ENCODE results near the gene FAM9C. TPM values are rescaled to one million over a fixed set of nuclear protein-coding genes. Genes with fewer than 3 reads are reported as not detected.

FAM9C gene
- polyA plus RNA-seq, 1 donor, result 0.12 TPM

- Histone ChIP-seq H3K27ac (ENCODE audit: low read length) (peak overlapping the region; percentile 20), H3K9me3 (ENCODE audit: control insufficient read depth, low read depth, low read length) (peaks cover 6% of the 10 kb centered on the region), H3K36me3 (ENCODE audit: control insufficient read depth, insufficient read depth, low read length) (no peaks in the 10 kb centered on the region), H3K27me3 (ENCODE audit: control insufficient read depth, insufficient read depth, low read length) (no peaks in the 10 kb centered on the region), H3K4me3 (ENCODE audit: low read length) (no peak overlapping the region), H3K4me1 (ENCODE audit: control insufficient read depth, insufficient read depth, low read length) (peaks cover 11% of the 10 kb centered on the region)
- no CpG with 5 or more reads among the region's 3 CpGs for WGBS (ENCODE audit: insufficient coverage, low lambda C conversion rate)
- peak; percentile 42 to 67 for DNase-seq
Observed at GRCh38 chrX:13059637-13060499, 15.4 kb upstream of the FAM9C start.

GRCh38 chrX:13055486-13055885, 11.1 kb upstream of the FAM9C start:
- no peak overlapping the region for H3K4me3 ChIP-seq (ENCODE audit: low read length)
- no peaks in the 10 kb centered on the region for H3K27me3 ChIP-seq (ENCODE audit: control insufficient read depth, insufficient read depth, low read length)
- H3K27ac ChIP-seq (ENCODE audit: low read length), result no peak overlapping the region
- H3K4me1 ChIP-seq (ENCODE audit: control insufficient read depth, insufficient read depth, low read length), result peaks cover 11% of the 10 kb centered on the region
- H3K9me3 ChIP-seq (ENCODE audit: control insufficient read depth, low read depth, low read length), result no peaks in the 10 kb centered on the region
- DNase-seq, result no peak
- WGBS (ENCODE audit: insufficient coverage, low lambda C conversion rate), result no CpG with 5 or more reads among the region's 1 CpG
- no peaks in the 10 kb centered on the region for H3K36me3 ChIP-seq (ENCODE audit: control insufficient read depth, insufficient read depth, low read length)

- Histone ChIP-seq H3K4me3 (ENCODE audit: low read length) (no peak overlapping the region), H3K4me1 (ENCODE audit: control insufficient read depth, insufficient read depth, low read length) (peaks cover 3% of the 10 kb centered on the region), H3K27me3 (ENCODE audit: control insufficient read depth, insufficient read depth, low read length) (no peaks in the 10 kb centered on the region), H3K27ac (ENCODE audit: low read length) (no peak overlapping the region), H3K36me3 (ENCODE audit: control insufficient read depth, insufficient read depth, low read length) (no peaks in the 10 kb centered on the region), H3K9me3 (ENCODE audit: control insufficient read depth, low read depth, low read length) (no peaks in the 10 kb centered on the region)
- DNase-seq, result no peak
Observed at GRCh38 chrX:13053171-13053570, 8.8 kb upstream of the FAM9C start.

- Histone ChIP-seq H3K4me1 (ENCODE audit: control insufficient read depth, insufficient read depth, low read length) (peaks cover 9% of the 10 kb centered on the region), H3K9me3 (ENCODE audit: control insufficient read depth, low read depth, low read length) (no peaks in the 10 kb centered on the region), H3K4me3 (ENCODE audit: low read length) (no peak overlapping the region), H3K27ac (ENCODE audit: low read length) (no peak overlapping the region), H3K27me3 (ENCODE audit: control insufficient read depth, insufficient read depth, low read length) (no peaks in the 10 kb centered on the region), H3K36me3 (ENCODE audit: control insufficient read depth, insufficient read depth, low read length) (no peaks in the 10 kb centered on the region)
- DNase-seq, result no peak
- no CpG with 5 or more reads among the region's 4 CpGs for WGBS (ENCODE audit: insufficient coverage, low lambda C conversion rate)
Observed at GRCh38 chrX:13051529-13052172, 7.2 kb upstream of the FAM9C start.

- no peaks in the 10 kb centered on the region for H3K27me3 ChIP-seq (ENCODE audit: control insufficient read depth, insufficient read depth, low read length)
- H3K9me3 ChIP-seq (ENCODE audit: control insufficient read depth, low read depth, low read length), result no peaks in the 10 kb centered on the region
- no CpG with 5 or more reads among the region's 1 CpG for WGBS (ENCODE audit: insufficient coverage, low lambda C conversion rate)
- no peak overlapping the region for H3K4me3 ChIP-seq (ENCODE audit: low read length)
- H3K27ac ChIP-seq (ENCODE audit: low read length), result no peak overlapping the region
- no peak for DNase-seq
- peaks cover 9% of the 10 kb centered on the region for H3K4me1 ChIP-seq (ENCODE audit: control insufficient read depth, insufficient read depth, low read length)
- H3K36me3 ChIP-seq (ENCODE audit: control insufficient read depth, insufficient read depth, low read length), result no peaks in the 10 kb centered on the region
Observed at GRCh38 chrX:13051167-13051528, 6.7 kb upstream of the FAM9C start.

GRCh38 chrX:13050151-13050550, 5.7 kb upstream of the FAM9C start:
- H3K27ac ChIP-seq (ENCODE audit: low read length), result no peak overlapping the region
- DNase-seq, result no peak
- H3K27me3 ChIP-seq (ENCODE audit: control insufficient read depth, insufficient read depth, low read length), result no peaks in the 10 kb centered on the region
- H3K4me1 ChIP-seq (ENCODE audit: control insufficient read depth, insufficient read depth, low read length), result peaks cover 9% of the 10 kb centered on the region
- no CpG with 5 or more reads among the region's 4 CpGs for WGBS (ENCODE audit: insufficient coverage, low lambda C conversion rate)
- no peaks in the 10 kb centered on the region for H3K36me3 ChIP-seq (ENCODE audit: control insufficient read depth, insufficient read depth, low read length)
- no peak overlapping the region for H3K4me3 ChIP-seq (ENCODE audit: low read length)
- no peaks in the 10 kb centered on the region for H3K9me3 ChIP-seq (ENCODE audit: control insufficient read depth, low read depth, low read length)

DNA sequence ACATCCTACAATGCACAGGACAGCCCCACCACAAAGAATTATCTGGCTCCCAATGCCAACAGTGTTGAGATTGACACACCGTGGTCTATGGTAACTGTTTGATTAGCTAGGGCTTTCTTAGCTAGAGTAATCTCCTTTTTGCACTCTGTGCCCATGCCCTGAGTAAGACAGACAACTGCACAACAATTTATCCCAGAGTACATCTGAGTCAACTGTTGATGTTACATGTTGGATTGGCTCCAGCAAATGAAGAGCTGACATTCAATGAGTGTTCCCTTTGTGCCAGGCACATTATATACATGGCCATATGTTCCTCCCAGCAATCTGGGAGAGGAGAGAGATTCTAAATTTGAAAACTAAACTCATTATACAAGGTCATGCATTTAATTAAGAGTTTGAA, 3.9 kb upstream of the FAM9C start:
- Histone ChIP-seq H3K4me3 (ENCODE audit: low read length) (no peak overlapping the region), H3K36me3 (ENCODE audit: control insufficient read depth, insufficient read depth, low read length) (no peaks in the 10 kb centered on the region), H3K4me1 (ENCODE audit: control insufficient read depth, insufficient read depth, low read length) (peaks cover 9% of the 10 kb centered on the region), H3K27ac (ENCODE audit: low read length) (peak overlapping the region; percentile 50), H3K27me3 (ENCODE audit: control insufficient read depth, insufficient read depth, low read length) (no peaks in the 10 kb centered on the region), H3K9me3 (ENCODE audit: control insufficient read depth, low read depth, low read length) (peaks cover 7% of the 10 kb centered on the region)
- WGBS (ENCODE audit: insufficient coverage, low lambda C conversion rate), result no CpG with 5 or more reads among the region's 1 CpG
- no peak for DNase-seq

DNA sequence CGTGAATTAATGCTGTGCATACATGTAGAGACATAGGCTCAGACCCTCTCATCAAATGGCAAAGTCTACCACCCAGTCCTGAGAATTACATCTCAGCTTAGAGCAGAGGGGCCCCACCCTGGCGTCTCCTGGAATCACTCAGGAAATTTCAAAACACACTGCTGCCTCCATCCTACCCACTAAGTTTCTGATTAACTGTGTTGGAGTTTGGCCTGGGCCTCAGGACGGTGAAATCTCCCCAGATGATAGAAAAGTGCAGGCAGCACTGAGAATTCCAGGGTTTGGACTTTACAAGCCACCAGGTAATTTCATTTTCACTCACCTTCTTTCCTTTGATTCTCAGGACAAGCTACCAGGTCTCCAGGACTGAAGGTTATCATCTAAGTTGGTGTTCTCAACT, 3.3 kb upstream of the FAM9C start:
- DNase-seq, result peak; percentile 29 to 74
- no peak overlapping the region for H3K4me3 ChIP-seq (ENCODE audit: low read length)
- WGBS (ENCODE audit: insufficient coverage, low lambda C conversion rate), result no CpG with 5 or more reads among the region's 3 CpGs
- no peaks in the 10 kb centered on the region for H3K36me3 ChIP-seq (ENCODE audit: control insufficient read depth, insufficient read depth, low read length)
- H3K9me3 ChIP-seq (ENCODE audit: control insufficient read depth, low read depth, low read length), result peaks cover 7% of the 10 kb centered on the region
- peaks cover 9% of the 10 kb centered on the region for H3K4me1 ChIP-seq (ENCODE audit: control insufficient read depth, insufficient read depth, low read length)
- H3K27me3 ChIP-seq (ENCODE audit: control insufficient read depth, insufficient read depth, low read length), result no peaks in the 10 kb centered on the region
- H3K27ac ChIP-seq (ENCODE audit: low read length), result peak overlapping the region; percentile 50

DNA sequence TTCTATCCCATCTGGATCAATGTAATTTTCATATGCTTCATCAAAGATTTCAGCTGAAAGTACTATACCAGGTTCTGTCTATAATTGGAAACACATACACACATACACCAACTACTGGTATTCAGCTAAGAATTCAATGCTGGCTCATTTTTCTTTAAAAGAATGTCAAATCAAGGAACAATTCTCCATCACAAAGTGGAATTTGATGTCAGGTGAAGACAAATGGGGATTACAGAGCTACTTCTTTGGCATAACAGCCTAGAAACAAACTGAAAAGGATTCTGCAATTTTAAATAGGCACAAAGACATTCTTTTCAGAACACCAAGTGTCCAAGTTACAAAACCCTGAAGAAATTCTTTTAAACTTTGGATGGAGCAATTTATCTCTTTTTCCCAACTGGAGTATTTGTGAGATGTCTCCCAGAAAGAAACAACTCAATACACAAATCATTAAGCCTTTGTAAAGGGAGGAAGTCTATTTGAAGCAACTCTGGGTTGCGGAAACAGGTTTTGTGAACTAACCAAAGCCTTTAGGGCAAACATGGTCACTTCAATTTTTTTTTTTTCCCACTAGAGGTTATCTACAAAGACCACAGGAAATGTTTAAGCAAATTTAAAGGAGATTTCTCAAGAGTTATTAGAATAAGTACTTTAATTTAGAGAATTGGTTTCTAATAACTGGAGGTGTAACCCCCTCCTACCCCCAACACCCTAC, 1.9 kb upstream of the FAM9C start:
- H3K4me1 ChIP-seq (ENCODE audit: control insufficient read depth, insufficient read depth, low read length), result peaks cover 9% of the 10 kb centered on the region
- peaks cover 7% of the 10 kb centered on the region for H3K9me3 ChIP-seq (ENCODE audit: control insufficient read depth, low read depth, low read length)
- DNase-seq, result no peak
- WGBS (ENCODE audit: insufficient coverage, low lambda C conversion rate), result no CpG with 5 or more reads among the region's 1 CpG
- no peaks in the 10 kb centered on the region for H3K27me3 ChIP-seq (ENCODE audit: control insufficient read depth, insufficient read depth, low read length)
- H3K27ac ChIP-seq (ENCODE audit: low read length), result no peak overlapping the region
- no peaks in the 10 kb centered on the region for H3K36me3 ChIP-seq (ENCODE audit: control insufficient read depth, insufficient read depth, low read length)
- H3K4me3 ChIP-seq (ENCODE audit: low read length), result no peak overlapping the region

DNA sequence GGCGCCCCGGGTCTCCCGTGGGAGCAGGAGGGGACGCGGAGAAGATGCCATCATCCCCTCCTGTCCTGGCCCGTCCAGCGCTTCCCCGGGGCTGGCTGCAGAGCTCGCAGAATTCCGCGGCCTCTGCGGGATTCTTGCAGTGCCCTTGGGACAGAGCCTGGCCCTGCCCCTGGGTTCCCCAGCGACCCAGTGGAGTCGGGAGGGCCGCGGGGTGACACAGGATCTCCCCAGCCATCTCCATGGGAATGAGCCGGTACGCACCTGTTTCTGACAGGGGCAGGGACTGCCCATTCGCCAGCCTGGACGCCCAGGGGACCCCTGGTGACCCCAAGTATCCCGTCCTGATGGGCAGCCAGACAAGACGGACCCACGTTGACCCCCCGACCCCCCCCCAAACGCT, 482 bp downstream of the FAM9C start:
- H3K36me3 ChIP-seq (ENCODE audit: control insufficient read depth, insufficient read depth, low read length), result no peaks in the 10 kb centered on the region
- H3K27ac ChIP-seq (ENCODE audit: low read length), result no peak overlapping the region
- H3K4me1 ChIP-seq (ENCODE audit: control insufficient read depth, insufficient read depth, low read length), result peaks cover 9% of the 10 kb centered on the region
- no peak for DNase-seq
- H3K27me3 ChIP-seq (ENCODE audit: control insufficient read depth, insufficient read depth, low read length), result no peaks in the 10 kb centered on the region
- no CpG with 5 or more reads among the region's 25 CpGs for WGBS (ENCODE audit: insufficient coverage, low lambda C conversion rate)
- H3K9me3 ChIP-seq (ENCODE audit: control insufficient read depth, low read depth, low read length), result peaks cover 7% of the 10 kb centered on the region
- H3K4me3 ChIP-seq (ENCODE audit: low read length), result no peak overlapping the region
